RKO (cell line): ENCODE results near the gene GNA12.
A peak's percentile ranks its signal among the peaks of the same experiment; 100 is the strongest.

Experiments
- DNase-seq: peaks from one replicate; pipeline ENCODE4 v3.0.0-alpha.2; 2016; ENCODE audit warnings: low spot score

The GNA12 gene, protein sequence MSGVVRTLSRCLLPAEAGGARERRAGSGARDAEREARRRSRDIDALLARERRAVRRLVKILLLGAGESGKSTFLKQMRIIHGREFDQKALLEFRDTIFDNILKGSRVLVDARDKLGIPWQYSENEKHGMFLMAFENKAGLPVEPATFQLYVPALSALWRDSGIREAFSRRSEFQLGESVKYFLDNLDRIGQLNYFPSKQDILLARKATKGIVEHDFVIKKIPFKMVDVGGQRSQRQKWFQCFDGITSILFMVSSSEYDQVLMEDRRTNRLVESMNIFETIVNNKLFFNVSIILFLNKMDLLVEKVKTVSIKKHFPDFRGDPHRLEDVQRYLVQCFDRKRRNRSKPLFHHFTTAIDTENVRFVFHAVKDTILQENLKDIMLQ

DNA sequence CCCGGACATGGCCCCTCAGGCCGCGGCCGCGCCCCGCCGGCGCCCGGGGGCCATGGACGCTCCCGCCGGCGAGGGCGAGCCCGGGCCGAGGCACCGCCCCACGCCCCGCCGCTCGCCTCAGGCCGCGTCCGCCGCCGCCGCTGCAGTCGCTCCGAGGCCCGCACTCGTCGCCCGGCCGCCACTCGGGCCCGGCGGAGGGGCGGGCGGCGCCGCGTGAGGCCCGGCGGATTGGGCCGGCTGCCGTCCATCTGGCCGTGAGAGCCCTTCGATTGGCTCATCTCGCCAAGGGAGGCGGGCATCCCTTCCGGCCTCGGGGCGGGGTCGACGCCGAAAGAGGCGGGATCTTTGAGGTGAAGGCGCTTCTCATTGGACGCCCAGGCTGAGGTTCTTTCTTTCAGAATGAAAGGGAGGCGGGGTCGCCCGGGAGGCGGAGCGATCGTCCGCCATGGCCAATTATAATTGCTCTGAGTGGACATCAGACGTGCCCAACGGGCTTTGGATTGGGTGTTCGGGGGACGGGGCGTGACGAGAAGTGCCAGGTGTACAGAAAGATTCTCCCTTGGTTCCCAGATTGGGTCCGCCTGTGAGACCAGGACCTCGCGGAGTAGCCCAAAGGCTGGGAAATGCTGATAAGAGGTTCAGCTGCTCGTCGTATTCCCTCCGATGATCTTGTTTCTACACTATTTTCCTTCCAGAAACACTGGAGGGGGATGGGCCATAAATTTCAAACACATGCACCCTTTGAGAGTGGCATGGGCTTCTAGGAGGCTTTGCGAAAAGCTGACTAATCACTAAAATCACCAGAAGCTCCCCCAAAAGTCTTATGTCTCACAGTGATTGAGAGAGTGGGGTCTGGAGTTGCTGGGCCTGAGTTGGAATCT is at the start of gene GNA12:
TSS of gene GNA12 (minus strand) at position 156 of the 881 bp plus-strand sequence. CDS start at position 9, 147 bp downstream.
- peak; percentile 96 for DNase-seq

DNA sequence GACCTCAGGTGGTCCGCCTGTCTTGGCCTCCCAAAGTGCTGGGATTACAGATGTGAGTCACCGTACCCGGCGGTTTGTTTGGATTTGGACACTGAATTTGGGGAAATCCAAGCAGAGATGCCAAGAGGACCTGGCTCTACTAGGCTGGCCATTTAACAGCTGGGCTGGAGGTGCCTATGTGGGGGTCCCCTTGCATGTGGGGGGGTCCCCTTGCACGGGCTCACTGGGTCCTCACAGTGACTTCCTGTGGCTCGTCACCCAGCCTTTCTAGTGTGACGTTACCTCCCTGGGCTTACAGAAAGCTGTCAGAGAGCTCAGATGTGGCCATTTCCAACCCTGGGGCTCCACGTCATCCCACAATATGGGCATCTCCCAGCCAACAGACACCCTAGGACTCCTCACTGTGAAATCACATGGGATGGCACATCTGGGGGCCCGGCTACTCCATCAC is 49.3 kb upstream of the GNA12 start:
- DNase-seq, result no peak

DNA sequence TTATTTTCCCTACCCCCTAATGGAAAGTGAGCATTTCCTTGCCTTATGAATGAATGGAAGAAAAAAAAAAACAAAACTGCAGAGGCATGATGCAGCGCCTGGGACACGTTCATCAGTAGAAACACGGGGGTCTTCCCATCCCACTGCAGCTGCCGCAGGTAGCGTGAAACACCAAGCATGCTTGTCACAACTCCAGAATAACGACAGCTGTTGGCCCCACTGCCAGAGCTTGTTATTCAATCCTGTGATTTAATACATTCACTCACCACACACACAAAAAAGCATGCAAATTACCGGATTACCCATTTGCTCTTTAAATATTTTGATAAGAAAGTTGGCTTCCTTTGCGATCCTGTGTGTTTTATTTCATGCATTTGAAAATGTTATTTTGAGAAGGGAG is 48.4 kb upstream of the GNA12 start:
- DNase-seq, result no peak

DNA sequence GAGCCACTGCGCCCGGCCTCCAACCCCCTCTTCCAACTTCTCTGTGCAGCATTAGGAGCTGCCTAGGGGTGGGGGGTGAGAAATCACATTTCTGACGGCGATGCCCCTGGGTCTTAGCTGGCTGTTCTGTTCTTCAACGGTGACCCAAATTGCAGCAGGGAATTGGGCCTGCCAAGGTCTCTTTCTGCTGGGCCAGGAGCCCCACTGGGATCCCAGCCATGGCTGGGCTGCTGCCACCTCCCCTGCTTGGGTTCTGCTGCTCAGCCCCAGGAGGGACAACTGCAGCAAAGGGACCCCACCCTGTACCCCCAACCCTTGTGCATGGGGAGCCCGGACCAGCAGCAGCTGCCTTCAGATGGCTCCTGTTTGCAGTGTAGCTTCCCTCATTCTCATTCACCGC is 43.7 kb upstream of the GNA12 start:
- DNase-seq, result no peak

DNA sequence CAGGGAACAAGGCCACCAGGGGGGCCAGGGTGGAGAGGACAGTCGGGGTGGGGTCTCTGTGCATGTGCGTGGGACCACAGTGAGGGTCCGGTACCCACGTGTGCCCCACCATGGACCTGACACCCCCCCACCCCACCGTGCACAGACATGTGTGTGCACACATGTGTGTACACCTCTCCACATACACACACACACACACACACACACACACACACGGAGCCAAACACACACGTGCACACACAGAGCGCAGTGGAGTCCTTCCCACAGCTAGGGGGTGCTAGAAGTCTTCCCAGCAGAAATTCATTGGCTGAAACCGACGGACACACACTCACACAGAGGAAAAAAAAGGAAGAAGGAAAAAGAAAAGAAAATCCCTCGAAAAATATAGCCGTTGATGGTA is 42.8 kb upstream of the GNA12 start:
- DNase-seq, result peak; percentile 67

DNA sequence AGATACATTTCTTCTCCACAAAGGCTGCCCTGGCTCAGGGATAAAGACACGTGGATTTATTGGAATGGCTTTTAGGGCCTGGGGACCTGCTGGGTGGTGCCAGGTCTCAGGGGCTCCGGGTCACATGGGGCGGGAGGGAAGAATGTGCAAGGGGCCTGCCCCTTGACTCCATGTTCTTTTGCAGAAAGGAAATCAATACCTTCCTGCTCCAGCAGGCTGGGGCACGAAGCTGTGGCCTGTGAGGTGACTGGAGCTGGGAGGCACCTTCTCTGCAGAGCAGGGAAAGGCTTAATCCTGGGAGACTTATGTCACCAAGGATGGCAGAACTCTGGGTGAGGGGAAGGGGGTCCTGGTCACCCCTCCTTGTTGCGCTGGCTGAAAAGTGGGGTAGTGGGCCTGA is 42.3 kb upstream of the GNA12 start:
- no peak for DNase-seq

DNA sequence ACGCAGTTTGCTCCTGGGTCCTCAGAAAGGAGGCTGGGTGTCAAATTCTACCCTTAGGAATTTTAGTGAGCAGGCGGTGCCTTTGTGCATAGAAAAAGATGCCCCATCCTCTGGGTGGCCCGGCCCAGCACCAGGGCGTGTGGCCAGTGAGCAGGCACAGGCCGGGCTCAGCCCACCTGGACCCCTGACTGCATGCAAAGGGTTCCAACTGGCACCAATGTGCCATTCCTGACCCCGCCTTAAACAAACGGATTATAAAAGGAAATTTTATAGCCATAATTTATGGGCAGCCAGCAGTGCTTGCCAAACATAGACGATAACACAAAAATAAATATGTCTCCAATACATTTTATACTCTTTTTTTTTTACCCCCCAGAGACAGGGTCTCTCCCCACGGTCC is 40.1 kb upstream of the GNA12 start:
- DNase-seq, result no peak

DNA sequence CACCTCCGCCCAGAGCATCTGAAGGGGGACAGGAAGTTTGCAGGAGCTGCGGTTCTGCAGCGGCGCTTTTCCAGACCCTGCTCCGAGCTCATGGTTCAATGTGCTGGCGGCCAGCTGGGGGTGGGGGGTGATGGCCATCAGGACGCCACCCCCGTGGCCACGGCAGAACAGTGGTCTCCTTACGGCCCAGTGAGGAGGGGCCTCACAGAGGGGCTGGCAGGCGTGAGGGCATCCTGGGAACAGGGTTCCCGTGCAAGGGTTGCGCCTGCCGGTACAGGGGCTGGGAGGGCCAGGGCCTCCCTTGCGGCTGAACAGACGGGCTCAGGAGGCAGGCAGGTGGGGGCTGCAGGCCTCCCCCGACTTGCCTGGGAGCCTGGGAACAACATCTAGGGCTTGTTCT is 39.0 kb upstream of the GNA12 start:
- no peak for DNase-seq

DNA sequence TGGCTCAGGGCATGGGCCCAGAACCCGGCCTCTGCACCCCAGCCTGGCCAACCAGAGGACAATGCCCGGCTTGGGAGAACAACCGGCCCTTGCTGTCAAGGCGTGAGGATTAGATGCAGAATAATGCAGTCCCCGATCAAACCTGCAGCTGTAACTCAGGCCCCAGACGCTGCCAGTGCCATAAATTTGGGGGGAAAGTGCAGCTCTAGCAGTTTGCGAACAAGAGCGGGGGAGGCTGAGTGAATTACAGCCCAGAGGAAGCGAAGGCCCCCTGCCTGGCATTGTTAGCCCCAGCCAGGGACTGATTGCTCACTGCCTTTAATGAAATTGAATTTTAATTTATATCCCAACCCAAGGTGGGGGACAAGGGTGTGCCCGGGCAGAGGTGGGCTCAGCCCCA is 38.0 kb upstream of the GNA12 start:
- no peak for DNase-seq

DNA sequence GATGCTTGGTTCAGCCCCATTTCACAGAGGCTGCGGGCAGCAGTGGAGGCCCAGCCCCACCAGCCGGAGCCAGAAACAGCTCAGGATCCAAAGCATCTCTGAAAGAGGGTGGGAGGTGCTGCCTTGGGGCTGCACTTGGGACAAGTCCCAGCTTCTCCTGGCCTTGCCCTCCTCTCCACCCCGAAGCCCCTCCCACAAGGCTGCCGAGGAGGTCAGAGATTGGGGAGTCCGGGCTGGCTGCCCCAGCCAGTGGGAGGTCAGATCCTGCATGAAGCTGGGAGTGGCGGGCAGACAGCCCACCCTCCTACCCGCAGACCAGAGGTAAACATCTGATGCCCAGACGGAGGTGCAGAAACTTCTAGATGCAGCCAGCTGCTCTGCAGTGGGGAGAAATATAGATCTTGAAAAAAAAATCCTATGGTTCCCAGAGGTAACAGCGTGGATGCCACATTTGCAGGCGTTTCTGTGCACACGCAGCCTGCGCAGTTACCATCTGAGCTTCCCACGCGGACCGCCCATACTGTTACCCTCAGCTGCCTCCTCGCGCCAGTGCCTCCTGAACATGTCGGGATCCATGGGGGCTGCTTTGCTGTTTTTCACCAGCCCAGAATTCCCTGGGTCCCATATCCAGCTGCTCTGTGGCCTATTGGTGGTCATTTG is 36.9 kb upstream of the GNA12 start:
- DNase-seq, result no peak

DNA sequence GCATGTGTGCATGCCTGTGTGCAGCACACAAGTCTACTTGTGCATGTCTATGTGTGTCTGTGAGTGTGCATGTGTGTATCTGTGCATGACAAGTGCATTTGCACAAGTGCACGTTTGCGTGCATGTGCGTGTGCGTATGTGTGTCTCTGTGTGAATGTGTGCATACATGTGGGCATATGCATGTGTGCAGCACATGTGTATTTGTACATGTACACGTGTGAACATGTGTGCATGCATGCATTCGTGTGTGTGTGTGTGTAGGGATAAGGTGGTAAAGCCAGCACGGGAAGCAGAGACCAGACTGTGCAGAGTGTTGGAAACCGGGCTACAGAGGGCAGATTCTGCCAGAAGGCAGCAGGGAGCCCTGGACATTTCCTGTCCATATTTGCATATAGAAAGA is 35.9 kb upstream of the GNA12 start:
- DNase-seq, result no peak

DNA sequence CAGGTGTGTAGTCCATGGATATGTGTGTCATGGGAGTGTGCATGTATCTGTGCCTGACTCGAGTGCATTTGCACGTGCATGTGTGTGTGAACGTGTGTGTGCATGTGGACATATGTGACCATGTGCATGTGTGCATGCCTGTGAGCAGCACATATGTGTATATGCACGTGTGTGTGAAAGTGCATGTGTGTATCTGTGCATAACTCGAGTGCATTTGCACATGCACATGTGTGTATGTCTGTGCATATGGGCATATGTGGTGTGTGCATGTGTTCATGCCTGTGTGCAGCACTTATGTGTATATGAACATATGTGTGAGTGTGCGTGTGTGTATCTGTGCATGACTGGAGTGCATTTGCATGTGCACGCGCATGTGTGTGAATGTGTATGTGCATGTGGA is 35.2 kb upstream of the GNA12 start:
- no peak for DNase-seq

DNA sequence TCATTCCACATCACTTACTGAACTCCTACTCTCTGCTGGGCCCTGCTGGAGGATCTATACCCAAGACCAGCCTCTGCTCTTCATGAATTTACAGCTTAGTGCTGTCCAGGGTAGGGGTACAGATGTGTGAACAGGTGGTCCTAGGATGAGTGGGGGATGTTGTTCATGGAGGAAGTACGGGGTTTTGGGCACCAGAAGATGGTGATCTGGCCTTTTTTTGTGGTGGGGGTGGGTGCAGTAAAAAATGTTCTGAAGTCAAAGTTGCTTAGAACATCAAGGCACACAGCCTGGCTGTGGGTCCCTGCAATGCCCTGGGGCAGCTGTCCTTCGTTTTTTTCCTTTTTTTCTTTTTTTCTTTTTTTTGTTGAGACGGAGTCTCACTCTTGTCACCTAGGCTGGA is 34.2 kb upstream of the GNA12 start:
- no peak for DNase-seq

DNA sequence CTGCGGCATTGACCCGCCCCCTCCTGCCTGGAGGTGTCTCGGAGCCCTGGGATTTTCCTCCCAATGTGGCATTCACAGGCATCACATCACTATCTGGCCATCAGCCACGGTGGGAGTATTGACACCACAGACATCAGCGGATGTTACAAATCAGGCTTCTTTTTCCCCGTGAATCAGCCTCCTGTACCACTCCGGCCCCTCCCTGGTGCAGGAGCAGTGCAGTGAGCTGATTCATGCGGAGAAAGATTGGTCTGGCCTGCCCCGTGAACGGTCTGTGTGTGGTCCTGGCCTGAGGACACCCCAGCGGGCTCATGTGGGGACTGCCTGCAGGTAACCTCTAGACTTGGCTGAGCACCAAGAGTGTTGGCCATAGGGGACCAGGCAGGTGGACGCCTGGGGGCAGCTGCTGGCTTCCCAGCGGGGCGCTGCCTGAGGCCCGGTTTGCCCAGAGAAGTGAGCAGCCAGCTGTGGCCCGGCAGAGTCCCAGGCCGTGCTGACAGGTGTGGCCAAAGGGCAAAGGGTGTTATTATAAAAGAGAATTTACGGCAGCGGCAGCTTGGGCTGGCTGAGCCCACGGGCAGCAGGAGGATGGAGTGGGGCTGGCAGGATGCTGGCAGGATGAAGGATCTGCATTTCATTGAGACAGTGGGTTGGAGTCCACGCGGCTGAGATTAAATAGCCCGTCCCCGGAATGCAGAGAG is 32.1 kb upstream of the GNA12 start:
- no peak for DNase-seq

DNA sequence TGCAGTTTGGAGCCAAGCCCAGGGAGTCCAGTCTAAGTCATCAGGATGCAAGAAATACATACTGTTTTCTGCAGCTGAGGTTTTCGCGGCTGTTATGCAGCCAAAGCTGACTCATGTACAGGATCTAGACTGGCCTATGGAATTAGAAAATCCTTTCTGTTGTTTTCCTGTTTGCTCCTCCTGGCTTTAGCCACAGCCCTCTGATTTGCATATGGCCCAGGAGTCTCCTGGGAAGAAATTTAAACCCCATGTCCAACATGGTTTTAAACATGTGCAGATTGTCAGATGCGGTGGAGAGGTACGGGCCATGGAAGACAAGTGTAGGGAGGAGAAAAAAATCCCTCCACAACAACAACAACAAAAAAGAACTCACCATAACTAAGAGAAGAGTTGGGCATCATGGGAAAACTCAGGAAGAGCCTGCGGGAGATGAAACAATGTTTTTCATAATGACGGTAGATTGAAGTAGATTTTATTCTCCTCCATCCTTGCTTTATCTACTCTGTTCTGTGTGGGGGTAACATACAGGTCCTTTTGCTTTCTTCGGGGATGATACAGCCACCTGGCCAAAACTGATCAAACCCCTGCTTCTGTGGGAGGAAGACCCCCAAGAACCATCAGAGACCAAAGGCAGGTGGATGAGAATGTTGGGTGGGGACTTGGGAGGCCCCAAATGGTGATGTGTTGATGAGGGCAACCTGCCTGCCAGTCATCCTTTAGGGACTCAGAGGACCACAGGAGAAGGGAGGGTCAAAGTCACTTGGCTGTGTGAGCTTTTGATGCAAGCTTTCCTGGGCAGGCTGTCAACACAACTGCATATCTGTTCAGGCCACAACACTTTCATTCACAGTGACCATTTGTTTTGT is 29.8 kb upstream of the GNA12 start:
- peak; percentile 82 for DNase-seq

DNA sequence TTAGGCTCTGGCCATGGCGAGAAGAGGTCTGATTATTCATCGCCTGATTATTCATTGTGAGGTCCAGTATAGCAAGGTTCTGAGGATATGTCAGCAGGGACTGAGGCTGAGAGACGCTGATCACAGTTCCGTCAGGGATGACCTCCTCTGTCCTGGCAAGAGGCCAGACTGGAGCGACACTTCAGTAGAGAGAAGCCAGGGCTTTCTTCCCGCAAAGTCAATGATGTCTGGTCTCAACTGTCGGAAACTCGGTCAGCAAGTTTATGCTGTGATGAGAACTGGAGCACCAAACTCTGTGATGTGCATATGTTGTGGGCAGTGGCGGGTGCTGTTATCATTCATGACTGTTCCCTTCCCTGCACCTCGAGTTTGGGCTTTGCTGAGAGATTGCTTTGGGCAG is 29.0 kb upstream of the GNA12 start:
- no peak for DNase-seq

DNA sequence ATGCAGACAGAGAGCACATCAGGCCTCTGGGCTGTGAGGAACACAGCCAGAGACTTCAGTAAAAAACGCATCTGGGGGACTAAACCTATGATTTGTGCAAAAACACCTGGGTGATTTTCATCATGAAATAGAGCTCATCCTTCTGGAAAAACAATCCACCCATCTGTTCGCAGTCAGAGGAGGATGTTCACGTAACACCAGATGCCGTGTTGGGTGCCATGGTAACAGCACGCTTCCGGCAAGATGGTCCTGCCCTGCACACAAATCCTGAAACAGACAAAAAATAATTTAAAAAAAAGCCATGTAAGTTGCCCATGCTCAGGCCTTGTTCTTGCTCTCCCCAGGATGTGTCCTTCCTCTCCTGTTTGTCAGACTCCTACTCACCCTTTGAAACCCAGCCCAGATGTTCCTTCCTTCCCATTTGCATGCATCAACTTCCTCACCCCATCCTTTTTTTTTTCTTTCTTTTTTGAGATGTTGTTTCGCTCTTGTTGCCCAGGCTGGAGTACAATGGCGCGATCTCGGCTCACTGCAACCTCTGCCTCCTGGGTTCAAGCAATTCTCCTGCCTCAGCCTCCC is 28.3 kb upstream of the GNA12 start:
- no peak for DNase-seq

DNA sequence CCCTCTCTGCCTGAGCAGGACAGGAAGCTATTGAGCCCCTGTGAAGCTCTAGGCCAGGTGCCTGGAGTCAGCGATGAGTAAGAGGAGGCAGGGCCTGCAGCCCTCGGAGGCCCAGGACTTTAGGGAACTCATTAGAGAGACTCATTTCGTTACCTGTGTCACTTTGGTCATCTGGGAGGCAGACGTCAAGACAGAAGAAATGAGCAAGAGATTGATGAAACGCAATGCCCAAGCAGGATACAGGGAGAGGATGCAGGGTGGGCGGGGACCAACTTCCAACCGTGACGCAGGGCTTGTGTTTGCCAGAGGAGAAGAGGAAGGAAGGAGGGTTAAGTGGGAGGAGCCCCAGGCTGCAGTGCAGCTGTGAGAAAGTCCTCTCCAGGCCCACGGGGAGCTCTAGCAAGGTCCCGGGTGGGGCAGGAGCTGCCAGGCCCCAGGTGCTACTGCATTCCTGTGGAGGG is 26.4 kb upstream of the GNA12 start:
- DNase-seq, result no peak

DNA sequence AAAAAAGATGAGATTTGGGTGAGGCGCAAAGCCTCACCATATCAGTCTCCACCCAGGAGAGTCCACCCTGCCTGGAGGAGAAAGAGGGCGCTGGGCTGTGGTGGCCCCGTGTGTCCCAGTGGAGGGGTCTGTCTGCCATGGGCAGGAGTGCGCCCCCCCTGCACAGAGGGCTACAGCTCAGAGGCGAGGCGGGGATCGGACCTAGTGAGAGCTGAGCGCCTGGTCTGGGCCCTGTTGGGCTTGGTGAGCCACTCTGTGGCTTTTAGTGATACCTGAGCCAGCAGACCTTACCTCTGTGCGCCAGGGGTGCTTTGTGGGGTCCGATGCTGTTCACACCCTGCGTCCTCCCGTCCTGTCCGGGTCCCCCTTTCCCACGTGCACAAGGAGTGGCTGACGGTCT is 25.9 kb upstream of the GNA12 start:
- DNase-seq, result no peak

DNA sequence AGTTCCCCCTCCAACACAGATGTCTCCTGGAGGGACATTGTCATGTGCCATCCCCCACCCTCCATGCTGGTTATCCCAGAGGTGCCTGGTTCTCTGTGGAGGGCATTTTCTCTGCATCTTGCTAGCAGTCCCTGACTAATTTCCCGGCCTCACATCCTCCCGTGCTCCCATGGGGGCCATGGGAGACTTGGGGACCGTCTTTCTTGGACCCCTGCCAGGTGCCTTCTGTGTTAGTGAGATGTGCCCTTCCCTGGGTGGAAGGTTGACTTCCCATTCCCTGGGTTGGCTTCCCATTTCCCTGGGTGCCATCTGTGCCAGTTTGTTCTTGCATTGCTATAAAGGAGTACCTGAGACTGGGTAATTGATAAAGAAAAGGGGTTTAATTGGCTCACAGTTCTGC is 22.5 kb upstream of the GNA12 start:
- no peak for DNase-seq
